ENCODE results near the gene GALNT7. TPM values are rescaled to one million over a fixed set of nuclear protein-coding genes. Genes with fewer than 3 reads are reported as not detected.

GALNT7 gene
- total and polyA plus RNA-seq, 8 donors, result 10.7 to 94.5 (median 37.9) TPM

DNA sequence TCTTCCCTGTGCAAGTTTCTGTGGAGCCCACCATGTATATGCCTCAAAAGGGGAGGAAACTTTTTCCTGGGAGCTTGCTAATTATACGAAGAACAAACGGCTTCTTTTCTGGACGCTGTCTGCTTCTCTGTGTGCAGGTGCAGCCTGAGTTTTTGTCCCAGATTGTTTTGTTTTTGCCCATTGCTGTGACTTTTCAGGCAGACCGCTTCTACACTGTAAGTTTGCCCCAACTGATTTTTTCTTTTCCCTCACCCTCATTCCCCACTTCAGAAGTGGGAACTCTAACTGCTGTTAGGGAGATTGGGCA lies 113.6 kb downstream of the GALNT7 start:
- Histone ChIP-seq H3K27me3 (no peaks in the 10 kb centered on the region), H3K9me3 (peaks cover 4 to 52% (median 15%) of the 10 kb centered on the region in 4 donors), H3K27ac (no peak overlapping the region), H3K4me1 (no peaks in the 10 kb centered on the region), H3K4me3 (no peak overlapping the region), H3K36me3 (peaks cover 0 to 22% (median 5%) of the 10 kb centered on the region in 4 donors)
- intact Hi-C loops (cut with DNase I; ENCODE audit: low total_unique reads), result no loop called here
- 82 to 95% (median 92%) methylated on average over 4 of the region's 4 CpGs for WGBS, 5 donors
- DNase-seq, result no peak
- TF ChIP-seq EP300 (IDR thresholded peaks at IDR 0.05) (no peak), POLR2A (IDR thresholded peaks at IDR 0.05) (no peak), POLR2AphosphoS5 (IDR thresholded peaks at IDR 0.05) (no peak)
- TF ChIP-seq, protein P1, sequence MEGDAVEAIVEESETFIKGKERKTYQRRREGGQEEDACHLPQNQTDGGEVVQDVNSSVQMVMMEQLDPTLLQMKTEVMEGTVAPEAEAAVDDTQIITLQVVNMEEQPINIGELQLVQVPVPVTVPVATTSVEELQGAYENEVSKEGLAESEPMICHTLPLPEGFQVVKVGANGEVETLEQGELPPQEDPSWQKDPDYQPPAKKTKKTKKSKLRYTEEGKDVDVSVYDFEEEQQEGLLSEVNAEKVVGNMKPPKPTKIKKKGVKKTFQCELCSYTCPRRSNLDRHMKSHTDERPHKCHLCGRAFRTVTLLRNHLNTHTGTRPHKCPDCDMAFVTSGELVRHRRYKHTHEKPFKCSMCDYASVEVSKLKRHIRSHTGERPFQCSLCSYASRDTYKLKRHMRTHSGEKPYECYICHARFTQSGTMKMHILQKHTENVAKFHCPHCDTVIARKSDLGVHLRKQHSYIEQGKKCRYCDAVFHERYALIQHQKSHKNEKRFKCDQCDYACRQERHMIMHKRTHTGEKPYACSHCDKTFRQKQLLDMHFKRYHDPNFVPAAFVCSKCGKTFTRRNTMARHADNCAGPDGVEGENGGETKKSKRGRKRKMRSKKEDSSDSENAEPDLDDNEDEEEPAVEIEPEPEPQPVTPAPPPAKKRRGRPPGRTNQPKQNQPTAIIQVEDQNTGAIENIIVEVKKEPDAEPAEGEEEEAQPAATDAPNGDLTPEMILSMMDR (IDR thresholded peaks at IDR 0.05), result no peak

DNA sequence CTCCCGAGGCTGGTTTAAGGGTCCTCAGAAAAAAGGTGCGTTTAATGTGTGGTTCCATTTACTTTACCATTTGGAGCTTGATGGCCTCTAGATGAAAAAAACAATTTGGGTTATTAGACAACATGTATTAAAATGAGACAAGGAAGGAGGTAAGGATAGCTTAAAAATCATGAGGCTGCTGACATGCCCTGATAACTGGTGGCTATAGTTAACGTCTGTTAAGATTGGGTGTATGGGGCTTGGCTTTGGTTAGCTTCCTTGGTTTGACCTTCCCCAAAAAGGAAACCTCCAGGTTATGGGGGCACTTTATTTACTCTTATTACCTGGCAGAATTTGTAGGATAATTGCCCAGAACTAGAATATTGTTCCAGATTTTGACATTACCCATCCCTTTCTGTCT lies 114.0 kb downstream of the GALNT7 start:
- intact Hi-C loops (cut with DNase I; ENCODE audit: low total_unique reads), result no loop called here
- WGBS, 5 donors, result 76 to 85% (median 83%) methylated on average over 3 of the region's 3 CpGs
- no peak for DNase-seq
- no peaks in the 10 kb centered on the region for H3K4me1 ChIP-seq
- H3K4me3 ChIP-seq, result no peak overlapping the region
- TF ChIP-seq POLR2AphosphoS5 (IDR thresholded peaks at IDR 0.05), result no peak
- TF ChIP-seq POLR2A (IDR thresholded peaks at IDR 0.05), result no peak
- no peak for TF ChIP-seq EP300 (IDR thresholded peaks at IDR 0.05)
- TF ChIP-seq, protein P1 (IDR thresholded peaks at IDR 0.05), result no peak
- no peak overlapping the region for H3K27ac ChIP-seq
- peaks cover 0 to 22% (median 5%) of the 10 kb centered on the region in 4 donors for H3K36me3 ChIP-seq
- no peaks in the 10 kb centered on the region for H3K27me3 ChIP-seq
- peaks cover 4 to 56% (median 17%) of the 10 kb centered on the region in 4 donors for H3K9me3 ChIP-seq

DNA sequence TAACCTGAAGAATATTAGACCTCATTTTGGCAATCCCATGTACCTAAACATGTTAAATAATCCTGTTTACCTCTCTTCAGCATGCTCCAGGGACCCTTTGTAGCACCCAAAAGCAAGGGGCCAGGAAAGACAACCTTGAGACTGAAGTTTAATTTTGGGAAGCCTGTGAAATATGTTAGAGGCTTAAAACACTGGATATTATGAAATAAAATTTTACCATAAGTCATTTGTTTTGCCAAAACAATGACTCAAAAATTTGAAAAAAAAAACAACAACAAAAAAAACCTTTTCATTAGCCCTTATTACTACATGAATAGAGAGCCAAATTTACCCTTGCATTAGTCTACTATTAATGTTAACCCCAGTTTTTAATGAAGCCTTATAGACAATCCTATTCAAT lies 115.9 kb downstream of the GALNT7 start:
- H3K27me3 ChIP-seq, result no peaks in the 10 kb centered on the region

DNA sequence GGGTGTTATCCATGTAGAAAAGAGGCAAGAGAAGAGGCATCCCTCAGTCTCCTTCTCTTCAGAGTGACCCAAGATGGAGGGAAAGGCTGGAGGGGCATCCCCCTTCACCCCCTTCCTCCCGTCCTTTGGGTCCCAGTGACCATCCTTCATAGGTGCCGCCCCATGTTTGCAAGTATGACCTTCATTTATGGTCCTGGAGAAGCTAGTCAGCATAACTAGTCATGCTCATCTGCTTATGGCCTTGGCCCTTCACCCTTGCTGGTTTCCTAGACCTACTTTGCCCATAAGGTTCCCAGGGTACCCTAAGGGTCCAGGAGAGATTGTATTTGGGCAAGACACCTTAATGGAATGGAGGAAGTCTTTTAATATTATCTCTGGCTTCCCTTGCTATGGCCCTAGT lies 118.9 kb downstream of the GALNT7 start:
- TF ChIP-seq, protein P1 (IDR thresholded peaks at IDR 0.05), result no peak
- TF ChIP-seq POLR2AphosphoS5 (IDR thresholded peaks at IDR 0.05) (no peak), EP300 (IDR thresholded peaks at IDR 0.05) (no peak), POLR2A (IDR thresholded peaks at IDR 0.05) (no peak)
- H3K4me1 ChIP-seq, result peaks cover 0 to 18% (median 7%) of the 10 kb centered on the region in 4 donors
- H3K27ac ChIP-seq, result no peak overlapping the region
- intact Hi-C loops (cut with DNase I; ENCODE audit: low total_unique reads), result no loop called here
- DNase-seq, result no peak
- peaks cover 0 to 16% (median 5%) of the 10 kb centered on the region in 4 donors for H3K36me3 ChIP-seq
- no peaks in the 10 kb centered on the region for H3K27me3 ChIP-seq
- 72 to 98% (median 93%) methylated on average over 2 of the region's 2 CpGs for WGBS, 5 donors
- H3K4me3 ChIP-seq, result no peak overlapping the region
- H3K9me3 ChIP-seq, result peaks cover 4 to 49% (median 18%) of the 10 kb centered on the region in 4 donors

More for the DNA sequence above, 115.9 kb downstream of the GALNT7 start:
- no peak for TF ChIP-seq POLR2AphosphoS5 (IDR thresholded peaks at IDR 0.05)
- TF ChIP-seq, protein P1 (IDR thresholded peaks at IDR 0.05), result no peak
- no peak for TF ChIP-seq POLR2A (IDR thresholded peaks at IDR 0.05)
- TF ChIP-seq EP300 (IDR thresholded peaks at IDR 0.05), result no peak
- intact Hi-C loops (cut with DNase I; ENCODE audit: low total_unique reads), result no loop called here
- peaks cover 0 to 13% (median 6%) of the 10 kb centered on the region in 4 donors for H3K4me1 ChIP-seq
- no peak for DNase-seq
- H3K4me3 ChIP-seq, result no peak overlapping the region
- peaks cover 0 to 22% (median 5%) of the 10 kb centered on the region in 4 donors for H3K36me3 ChIP-seq
- peaks cover 4 to 57% (median 18%) of the 10 kb centered on the region in 4 donors for H3K9me3 ChIP-seq
- no peak overlapping the region for H3K27ac ChIP-seq
